ENCODE results near the gene ARHGAP42. TPM values are rescaled to one million over a fixed set of nuclear protein-coding genes. Genes with fewer than 3 reads are reported as not detected.

The ARHGAP42 gene
- total RNA-seq, 1 experiment from 2014 or later, result 39.1 TPM

DNA sequence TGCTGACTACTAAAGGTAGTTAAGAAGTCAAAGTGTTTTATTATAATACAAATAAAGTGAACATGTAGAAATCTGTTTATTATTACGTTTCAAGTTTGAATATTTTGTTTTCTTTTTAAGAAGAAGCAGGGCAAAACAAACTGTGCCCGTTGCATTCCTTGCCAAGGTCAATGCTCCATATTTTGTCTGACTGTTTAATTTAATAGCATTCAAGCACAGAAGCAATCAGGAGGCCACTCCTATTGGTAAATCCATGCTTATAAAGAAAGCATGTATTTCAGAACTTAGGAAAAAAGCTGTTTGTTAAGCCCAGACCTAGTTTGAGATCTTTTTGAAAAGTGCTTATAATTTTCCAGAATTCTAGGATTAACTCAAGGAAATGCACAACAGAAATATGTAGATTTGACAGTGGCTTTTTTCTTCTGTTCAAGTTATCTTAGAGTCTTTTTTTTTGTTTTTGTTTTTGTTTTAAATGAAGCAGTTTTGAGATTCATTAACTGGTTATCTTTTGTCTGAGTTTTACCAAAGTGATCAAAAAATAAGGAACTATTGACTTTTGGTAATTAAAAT, 51.7 kb downstream of the ARHGAP42 start:
- TF ChIP-seq, protein P1, sequence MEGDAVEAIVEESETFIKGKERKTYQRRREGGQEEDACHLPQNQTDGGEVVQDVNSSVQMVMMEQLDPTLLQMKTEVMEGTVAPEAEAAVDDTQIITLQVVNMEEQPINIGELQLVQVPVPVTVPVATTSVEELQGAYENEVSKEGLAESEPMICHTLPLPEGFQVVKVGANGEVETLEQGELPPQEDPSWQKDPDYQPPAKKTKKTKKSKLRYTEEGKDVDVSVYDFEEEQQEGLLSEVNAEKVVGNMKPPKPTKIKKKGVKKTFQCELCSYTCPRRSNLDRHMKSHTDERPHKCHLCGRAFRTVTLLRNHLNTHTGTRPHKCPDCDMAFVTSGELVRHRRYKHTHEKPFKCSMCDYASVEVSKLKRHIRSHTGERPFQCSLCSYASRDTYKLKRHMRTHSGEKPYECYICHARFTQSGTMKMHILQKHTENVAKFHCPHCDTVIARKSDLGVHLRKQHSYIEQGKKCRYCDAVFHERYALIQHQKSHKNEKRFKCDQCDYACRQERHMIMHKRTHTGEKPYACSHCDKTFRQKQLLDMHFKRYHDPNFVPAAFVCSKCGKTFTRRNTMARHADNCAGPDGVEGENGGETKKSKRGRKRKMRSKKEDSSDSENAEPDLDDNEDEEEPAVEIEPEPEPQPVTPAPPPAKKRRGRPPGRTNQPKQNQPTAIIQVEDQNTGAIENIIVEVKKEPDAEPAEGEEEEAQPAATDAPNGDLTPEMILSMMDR (conservative IDR thresholded peaks at IDR 0.05), result no peak
- H3K9me3 Mint-ChIP-seq, result no peaks in the 10 kb centered on the region
- no peak overlapping the region for H4K5ac ChIP-seq (ENCODE audit: insufficient read length, low read depth, low read length)
- H3K79me2 ChIP-seq (ENCODE audit: insufficient read depth, low read length), result no peaks in the 10 kb centered on the region; the same call in 1 of the 2 replicates
- H3K27ac Mint-ChIP-seq, result peak overlapping the region in 1 of 3 experiments; percentile 97; a peak in 1 of 7 replicates
- H3K4me2 ChIP-seq (ENCODE audit: insufficient read depth, insufficient read length, low read length), result no peak overlapping the region
- no peak overlapping the region for H3K4ac ChIP-seq (ENCODE audit: low read depth, low read length)
- H4K91ac ChIP-seq (ENCODE audit: insufficient read length, low read depth, low read length), result no peak overlapping the region
- no peak for DNase-seq
- H2BK15ac ChIP-seq (ENCODE audit: low read depth, low read length), result no peak overlapping the region
- H3K4me3 Mint-ChIP-seq, result no peak overlapping the region
- no peaks in the 10 kb centered on the region for H3K9me3 ChIP-seq (ENCODE audit: control insufficient read depth, low read depth, low read length)
- no peak overlapping the region for H3K9ac ChIP-seq (ENCODE audit: extremely low read depth, insufficient read length, low read length)
- H2BK5ac ChIP-seq (ENCODE audit: insufficient read length, low read length), result no peak overlapping the region
- H3K27ac ChIP-seq (ENCODE audit: insufficient read length, low read depth, low read length), result no peak overlapping the region
- H3K23ac ChIP-seq (ENCODE audit: insufficient read length, low read depth, low read length), result no peak overlapping the region
- no peak overlapping the region for H2AFZ ChIP-seq (ENCODE audit: low read length)
- no peaks in the 10 kb centered on the region for H3K27me3 ChIP-seq (ENCODE audit: insufficient read depth, low read length)
- no peaks in the 10 kb centered on the region for H3K23me2 ChIP-seq (ENCODE audit: insufficient read length, low read depth, low read length, poor library complexity, severe bottlenecking)
- no peak overlapping the region for H3K14ac ChIP-seq (ENCODE audit: insufficient read depth, low read length)
- H3K4me1 ChIP-seq (ENCODE audit: insufficient read depth, low read length), result peaks cover 12% of the 10 kb centered on the region; the same call in 1 of the 2 replicates
- H3K36me3 Mint-ChIP-seq (ENCODE audit: insufficient read depth in 1 of 3, low read depth in 3 of 3), result peaks cover 4 to 13% (median 9%) of the 10 kb centered on the region in 3 experiments
- WGBS (ENCODE audit: extremely low coverage, insufficient read length, low lambda C conversion rate), result no CpG with 5 or more reads among the region's 2 CpGs
- H4K8ac ChIP-seq (replicated peaks; ENCODE audit: insufficient read length, low read depth, low read length), result no peak overlapping the region
- peaks cover 5% of the 10 kb centered on the region for H3K79me1 ChIP-seq (ENCODE audit: insufficient read depth, low read depth, low read length, poor library complexity, severe bottlenecking)
- H3K27me3 Mint-ChIP-seq (ENCODE audit: low read depth), result no peaks in the 10 kb centered on the region
- H2BK12ac ChIP-seq (ENCODE audit: insufficient read length, low read depth, low read length), result no peak overlapping the region
- H2BK20ac ChIP-seq (ENCODE audit: low read depth, low read length, poor library complexity, severe bottlenecking), result no peak overlapping the region
- no peak overlapping the region for H3K18ac ChIP-seq (ENCODE audit: insufficient read length, low read depth, low read length)
- no peak overlapping the region for H3K56ac ChIP-seq (ENCODE audit: insufficient read length, low read depth, low read length)
- no peak overlapping the region for H2AK5ac ChIP-seq (ENCODE audit: insufficient read length, low read length)
- no peaks in the 10 kb centered on the region for H4K20me1 ChIP-seq (ENCODE audit: control insufficient read depth, insufficient read depth, insufficient read length)
- no peak overlapping the region for H2BK120ac ChIP-seq (ENCODE audit: low read depth, low read length, poor library complexity, severe bottlenecking)
- peaks cover 83 to 88% of the 10 kb centered on the region in 2 experiments for H3K4me1 Mint-ChIP-seq
- H3T11ph ChIP-seq (ENCODE audit: low read length), result no peak overlapping the region

Measured in H9 (cell line).